HG03175 (cell line): ENCODE data around the gene MGRN1.

Experiments
- ATAC-seq: cut with Tn5 transposase; IDR thresholded peaks from one replicate; pipeline ENCODE4 v1.9.1; 2021; ENCODE audit warnings: mild to moderate bottlenecking, moderate library complexity; ENCODE audit not compliant: unreplicated experiment

The MGRN1 gene

GRCh38 chr16:4624015-4624826, at the start of gene MGRN1:
Gene MGRN1 (plus strand): TSS chr16:4624826. CDS start chr16:4624961, 135 bp downstream.
- ATAC-seq = peak; percentile 79

- ATAC-seq = no peak
These were observed 49.5 kb upstream of the MGRN1 start for GRCh38 chr16:4574919-4575705.

- ATAC-seq = no peak
These were observed 48.6 kb upstream of the MGRN1 start for GRCh38 chr16:4576008-4576407.

- no peak for ATAC-seq
These were observed 45.6 kb upstream of the MGRN1 start for GRCh38 chr16:4578961-4579530.

GRCh38 chr16:4580250-4580649, 44.4 kb upstream of the MGRN1 start:
- no peak for ATAC-seq

- ATAC-seq = no peak
These were observed 40.7 kb upstream of the MGRN1 start for GRCh38 chr16:4583906-4584305.

GRCh38 chr16:4586291-4586690, 38.3 kb upstream of the MGRN1 start:
- ATAC-seq = no peak

- no peak for ATAC-seq
These were observed 36.2 kb upstream of the MGRN1 start for GRCh38 chr16:4588386-4588785.

- ATAC-seq = no peak
These were observed 35.7 kb upstream of the MGRN1 start for GRCh38 chr16:4588961-4589360.

GRCh38 chr16:4591191-4591590, 33.4 kb upstream of the MGRN1 start:
- ATAC-seq = no peak

- no peak for ATAC-seq
These were observed 32.7 kb upstream of the MGRN1 start for GRCh38 chr16:4591706-4592470.

GRCh38 chr16:4593086-4593485, 31.5 kb upstream of the MGRN1 start:
- ATAC-seq = no peak

- ATAC-seq = no peak
These were observed 29.9 kb upstream of the MGRN1 start for GRCh38 chr16:4594433-4595410.

GRCh38 chr16:4597174-4597573, 27.5 kb upstream of the MGRN1 start:
- ATAC-seq = no peak

- no peak for ATAC-seq
These were observed 25.6 kb upstream of the MGRN1 start for GRCh38 chr16:4599037-4599436.

- no peak for ATAC-seq
These were observed 25.1 kb upstream of the MGRN1 start for GRCh38 chr16:4599545-4599944.

- no peak for ATAC-seq
These were observed 23.4 kb upstream of the MGRN1 start for GRCh38 chr16:4601036-4601863.

- ATAC-seq = no peak
These were observed 22.8 kb upstream of the MGRN1 start for GRCh38 chr16:4601864-4602186.

- ATAC-seq = no peak
These were observed 22.3 kb upstream of the MGRN1 start for GRCh38 chr16:4602331-4602730.
